ENCODE data around the gene EXOG.

Gene EXOG

GRCh38 chr3:38511546-38511945 is 15.4 kb downstream of the EXOG start:
- DNase-seq: no peak

- DNase-seq: no peak
Measured at GRCh38 chr3:38515367-38515766, 19.2 kb downstream of the EXOG start.

- DNase-seq: no peak
Measured at GRCh38 chr3:38516669-38517068, 20.5 kb downstream of the EXOG start.

- no peak for DNase-seq
Measured at GRCh38 chr3:38519000-38519399, 22.9 kb downstream of the EXOG start.

GRCh38 chr3:38519651-38520050 is 23.5 kb downstream of the EXOG start:
- DNase-seq: no peak

GRCh38 chr3:38521391-38521987 is 25.3 kb downstream of the EXOG start:
- DNase-seq: no peak

- no peak for DNase-seq
Measured at GRCh38 chr3:38522002-38522401, 25.9 kb downstream of the EXOG start.

GRCh38 chr3:38524141-38524739 is 28.1 kb downstream of the EXOG start:
- no peak for DNase-seq

GRCh38 chr3:38526792-38527191 is 30.7 kb downstream of the EXOG start:
- no peak for DNase-seq

- DNase-seq: no peak
Measured at GRCh38 chr3:38528457-38528856, 32.3 kb downstream of the EXOG start.

GRCh38 chr3:38532529-38532928 is 36.4 kb downstream of the EXOG start:
- no peak for DNase-seq

- no peak for DNase-seq
Measured at GRCh38 chr3:38533285-38533976, 37.3 kb downstream of the EXOG start.

GRCh38 chr3:38534180-38534579 is 38.0 kb downstream of the EXOG start:
- DNase-seq: no peak

GRCh38 chr3:38534604-38535003 is 38.5 kb downstream of the EXOG start:
- no peak for DNase-seq

GRCh38 chr3:38536671-38537070 is 40.5 kb downstream of the EXOG start:
- DNase-seq: no peak

GRCh38 chr3:38538773-38539353 is 42.7 kb downstream of the EXOG start:
- DNase-seq: no peak

- DNase-seq: no peak
Measured at GRCh38 chr3:38541806-38542205, 45.7 kb downstream of the EXOG start.

GRCh38 chr3:38542401-38543298 is 46.5 kb downstream of the EXOG start:
- DNase-seq: no peak

- no peak for DNase-seq
Measured at GRCh38 chr3:38543586-38543985, 47.4 kb downstream of the EXOG start.

- DNase-seq: no peak
Measured at GRCh38 chr3:38544926-38545325, 48.8 kb downstream of the EXOG start.

GRCh38 chr3:38545550-38545949 is 49.4 kb downstream of the EXOG start:
- no peak for DNase-seq

GRCh38 chr3:38545983-38546382 is 49.8 kb downstream of the EXOG start:
- no peak for DNase-seq
